ENCODE results near the gene HYI.

- TF ChIP-seq CTCF (IDR thresholded peaks at IDR 0.05) (no peak), USF2 (IDR thresholded peaks at IDR 0.05) (no peak), ELK1 (IDR thresholded peaks at IDR 0.05; ENCODE audit: low read depth, low read length) (no peak), POLR2A (IDR thresholded peaks at IDR 0.05; ENCODE audit: low read length) (no peak), EHMT2 (IDR thresholded peaks at IDR 0.05; ENCODE audit: low read depth) (no peak), JUN (IDR thresholded peaks at IDR 0.05) (no peak), POLR2AphosphoS2 (conservative IDR thresholded peaks at IDR 0.05; ENCODE audit: low read length) (no peak), ZC3H11A (IDR thresholded peaks at IDR 0.05) (no peak), CBX8 (IDR thresholded peaks at IDR 0.05) (no peak), CHD2 (IDR thresholded peaks at IDR 0.05; ENCODE audit: low read length, partially characterized antibody) (no peak), MAX (IDR thresholded peaks at IDR 0.05) (no peak)
Observed at GRCh38 chr1:43446881-43447835, 6.6 kb downstream of the HYI start.

All from A549 (cell line).